Transverse colon (tissue), 4 donors: Measurements from ENCODE around the gene IL1RAPL1. TPM values are rescaled to one million over a fixed set of nuclear protein-coding genes. Genes with fewer than 3 reads are reported as not detected.

Experiments used
- DNase-seq: peaks from one replicate; pipeline ENCODE4 v3.0.0-alpha.2; 2019
- H3K27ac ChIP-seq, 4 donors: fragments of 200-600 bp; sonication (generic); 2 replicates each; pipeline ENCODE4 v1.5.1; 2016 to 2018; ENCODE audit warnings: inconsistent platforms in 4 of 4
- H3K27me3 ChIP-seq: fragments of 200-600 bp; sonication (generic); 2 replicates; pipeline ENCODE4 v1.5.1; 2017; ENCODE audit warnings: inconsistent platforms
- H3K36me3 ChIP-seq, 4 donors: fragments of 200-600 bp; sonication (generic); 2 replicates each; pipeline ENCODE4 v1.5.1; 2017 to 2019; ENCODE audit warnings: inconsistent platforms in 4 of 4
- H3K4me1 ChIP-seq, 4 donors: fragments of 200-600 bp; sonication (generic); 2 replicates each; pipeline ENCODE4 v1.5.1; 2017 to 2020; ENCODE audit warnings: inconsistent platforms in 4 of 4
- H3K4me3 ChIP-seq, 4 donors: fragments of 200-600 bp; sonication (generic); 1 replicate in 1 of 4; 2 replicates in 3 of 4; pipeline versions ENCODE4 v1.5.1 to v1.6.1; 2017 to 2019; ENCODE audit warnings: inconsistent platforms in 4 of 4
- H3K9me3 ChIP-seq, 2 donors: fragments of 200-600 bp; sonication (generic); 2 replicates each; pipeline ENCODE4 v1.5.1; 2017 to 2019; ENCODE audit warnings: inconsistent platforms in 2 of 2
- CTCF ChIP-seq, 5 experiments: fragments of 200-600 bp in 3 of 5; fragments of 450-650 bp in 2 of 5; sonication (generic) in 3 of 5; IDR thresholded peaks; 1 replicate in 2 of 5; 2 replicates in 3 of 5; pipeline ENCODE4 v1.5.1; 2016 to 2017; ENCODE audit warnings: antibody characterized with exemption in 5 of 5, inconsistent platforms in 3 of 5, mild to moderate bottlenecking in 2 of 5, moderate library complexity in 1 of 5
- EP300 ChIP-seq: sonication (generic); formaldehyde crosslinking; IDR thresholded peaks from one replicate; pipeline ENCODE4 v1.6.1; 2017; ENCODE audit warnings: antibody characterized with exemption, low read depth
- POLR2A ChIP-seq: fragments of 450-650 bp; IDR thresholded peaks from one replicate; pipeline ENCODE4 v1.6.1; 2016; ENCODE audit warnings: antibody characterized with exemption, mild to moderate bottlenecking, moderate library complexity
- POLR2AphosphoS5 ChIP-seq, 3 donors: sonication (generic); formaldehyde crosslinking; IDR thresholded peaks; one replicate each; pipeline ENCODE4 v1.6.1; 2016; ENCODE audit warnings: antibody characterized with exemption in 3 of 3
- WGBS, 2 donors: methylation state at CpG; one replicate each; pipeline ENCODE4 v1.1.5; 2018; ENCODE audit warnings: low coverage in 1 of 2; 5-methylcytosine and 5-hydroxymethylcytosine counted together
- in situ Hi-C, 4 donors: fragments of 200-750 bp; cut with MboI; loops; one replicate each; pipeline versions ENCODE4 v1.15.0 to v1.15.1; 2017; ENCODE audit warnings: low sequenced_read_pairs in 3 of 4, low pct_ligation_motif_present in 1 of 4, low pct_unique_long_range_greater_than_20kb in 1 of 4
- intact Hi-C: fragments of 100-400 bp; cut with DNase I; formaldehyde crosslinking; loops from one replicate; pipeline ENCODE4 v1.15.1; 2023; ENCODE audit warnings: low total_unique reads
- small RNA-seq, 4 donors: library from RNA; depleted of rRNA; stranded (forward); fragments of <200 nt; gene quantifications; one replicate each; pipeline ENCODE3, GENCODE V24; 2016
- total RNA-seq, 4 donors: library from RNA; depleted of rRNA; stranded (reverse); fragments of >200 nt; gene quantifications; one replicate each; pipeline ENCODE4 v1.1.0, GENCODE V29; 2016

The IL1RAPL1 gene
- total RNA-seq, 4 donors from 2014 or later, result 0.14 to 0.32 (median 0.20) TPM; not detected in 1

DNA sequence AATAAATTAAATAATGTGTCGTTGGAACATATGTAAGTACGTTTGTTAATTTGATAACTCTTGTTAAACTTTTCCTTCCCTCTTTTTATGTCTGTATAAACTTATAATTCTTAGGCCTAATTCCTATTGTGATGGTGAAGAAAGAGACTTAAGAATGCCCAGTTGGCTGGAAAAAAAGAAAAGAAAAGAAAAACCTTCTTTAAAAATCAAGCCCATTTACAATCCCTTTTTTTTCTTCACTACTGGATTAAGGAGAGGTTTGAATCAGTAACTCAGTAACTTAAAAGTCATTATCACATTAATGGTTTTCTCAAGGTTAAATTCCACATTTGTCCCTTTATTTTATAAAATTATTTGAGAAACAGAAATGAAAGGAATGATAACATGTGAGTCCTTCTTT, 1374.8 kb downstream of the IL1RAPL1 start:
- H3K4me3 ChIP-seq, result no peak overlapping the region
- WGBS, 2 donors, result 57 to 65% methylated on average over 2 of the region's 2 CpGs
- in situ Hi-C loops (no loop called here), intact Hi-C loops (no loop called here)
- no peaks in the 10 kb centered on the region for H3K27me3 ChIP-seq
- no peaks in the 10 kb centered on the region for H3K4me1 ChIP-seq
- H3K9me3 ChIP-seq, result no peaks in the 10 kb centered on the region
- H3K27ac ChIP-seq, result no peak overlapping the region
- no peak for DNase-seq
- TF ChIP-seq POLR2A (no peak), CTCF (IDR thresholded peaks at IDR 0.05) (no peak), POLR2AphosphoS5 (IDR thresholded peaks at IDR 0.05) (no peak), EP300 (no peak)
- H3K36me3 ChIP-seq, result no peaks in the 10 kb centered on the region

DNA sequence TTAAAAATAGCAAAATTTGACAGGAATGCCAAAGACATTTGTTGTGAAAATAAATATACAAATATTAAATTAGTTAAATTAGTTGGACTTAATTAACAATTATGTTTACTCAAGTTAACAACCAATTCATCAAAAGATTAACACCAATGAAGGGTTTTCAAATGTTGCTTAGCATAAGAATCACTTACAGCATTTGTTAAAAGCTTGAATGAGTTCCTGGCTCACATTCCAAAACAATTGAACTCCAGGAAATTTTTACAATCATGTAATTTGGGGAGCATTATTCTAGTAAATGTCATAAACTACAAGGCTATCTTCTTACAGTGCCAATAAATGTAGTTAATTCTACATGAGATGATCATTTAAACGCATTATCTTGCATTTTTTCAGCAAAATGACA, 1378.4 kb downstream of the IL1RAPL1 start:
- in situ Hi-C loops, result no loop called here
- no peaks in the 10 kb centered on the region for H3K27me3 ChIP-seq
- no peak for DNase-seq
- intact Hi-C loops, result no loop called here
- H3K27ac ChIP-seq, result no peak overlapping the region
- TF ChIP-seq EP300 (no peak), CTCF (IDR thresholded peaks at IDR 0.05) (no peak), POLR2AphosphoS5 (IDR thresholded peaks at IDR 0.05) (no peak), POLR2A (no peak)
- H3K9me3 ChIP-seq, result no peaks in the 10 kb centered on the region
- H3K4me3 ChIP-seq, result no peak overlapping the region
- H3K4me1 ChIP-seq, result no peaks in the 10 kb centered on the region
- no peaks in the 10 kb centered on the region for H3K36me3 ChIP-seq
- WGBS, 2 donors, result 56 to 58% methylated on average over 1 of the region's 1 CpG

- H3K36me3 ChIP-seq, result no peaks in the 10 kb centered on the region
- H3K27ac ChIP-seq, result no peak overlapping the region
- H3K4me3 ChIP-seq, result no peak overlapping the region
- 62% methylated on average over 3 of the region's 3 CpGs; no CpG with 5 or more reads in 1 of the 2 donors for WGBS, 2 donors
- intact Hi-C loops (no loop called here), in situ Hi-C loops (no loop called here)
- no peaks in the 10 kb centered on the region for H3K9me3 ChIP-seq
- no peak for TF ChIP-seq CTCF (IDR thresholded peaks at IDR 0.05)
- TF ChIP-seq POLR2AphosphoS5 (IDR thresholded peaks at IDR 0.05), result no peak
- no peak for TF ChIP-seq POLR2A
- no peak for TF ChIP-seq EP300
- DNase-seq, result no peak
- H3K4me1 ChIP-seq, result no peaks in the 10 kb centered on the region
- no peaks in the 10 kb centered on the region for H3K27me3 ChIP-seq
These were observed 1404.8 kb downstream of the IL1RAPL1 start for GRCh38 chrX:29992083-29992482.

DNA sequence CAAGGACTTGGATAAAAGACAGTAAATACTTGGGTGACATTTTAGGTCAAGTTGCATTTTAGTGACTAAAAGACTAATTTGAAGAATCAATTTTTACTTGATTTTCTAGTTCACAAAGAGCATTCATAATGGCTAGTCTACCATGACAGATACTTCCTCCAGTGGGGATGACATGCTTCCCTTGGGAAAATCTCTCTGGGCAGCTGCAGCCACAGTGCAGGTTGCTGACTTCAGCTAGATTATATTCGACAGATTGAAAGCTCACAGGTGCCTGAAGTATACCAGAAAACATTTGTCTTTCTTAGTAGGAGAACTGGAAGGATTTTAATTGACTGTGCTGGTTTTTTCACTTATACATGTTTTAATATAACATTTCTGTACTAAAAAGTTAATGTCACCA, 1418.6 kb downstream of the IL1RAPL1 start:
- in situ Hi-C loops, result no loop called here
- H3K36me3 ChIP-seq, result no peaks in the 10 kb centered on the region
- no peaks in the 10 kb centered on the region for H3K27me3 ChIP-seq
- no peak overlapping the region for H3K4me3 ChIP-seq
- H3K4me1 ChIP-seq, result no peaks in the 10 kb centered on the region
- intact Hi-C loops, result no loop called here
- WGBS, 2 donors, result 50% methylated on average over 1 of the region's 1 CpG; no CpG with 5 or more reads in 1 of the 2 donors
- TF ChIP-seq POLR2A (no peak), CTCF (IDR thresholded peaks at IDR 0.05) (no peak), POLR2AphosphoS5 (IDR thresholded peaks at IDR 0.05) (no peak), EP300 (no peak)
- no peaks in the 10 kb centered on the region for H3K9me3 ChIP-seq
- DNase-seq, result no peak
- no peak overlapping the region for H3K27ac ChIP-seq

Small RNA genes lying within 50 kb of the gene (small RNA-seq; reads per million reads assigned to genes)
- gene MIR4666B, result 0 reads per million in 4 donors
- 0 reads per million in 4 donors for gene RF00284
- 3.4 to 4.0 (median 3.7) reads per million in 4 donors for gene RNA5SP500
